Measurements from ENCODE around the gene NUDCD3.

- TF ChIP-seq, protein P1, sequence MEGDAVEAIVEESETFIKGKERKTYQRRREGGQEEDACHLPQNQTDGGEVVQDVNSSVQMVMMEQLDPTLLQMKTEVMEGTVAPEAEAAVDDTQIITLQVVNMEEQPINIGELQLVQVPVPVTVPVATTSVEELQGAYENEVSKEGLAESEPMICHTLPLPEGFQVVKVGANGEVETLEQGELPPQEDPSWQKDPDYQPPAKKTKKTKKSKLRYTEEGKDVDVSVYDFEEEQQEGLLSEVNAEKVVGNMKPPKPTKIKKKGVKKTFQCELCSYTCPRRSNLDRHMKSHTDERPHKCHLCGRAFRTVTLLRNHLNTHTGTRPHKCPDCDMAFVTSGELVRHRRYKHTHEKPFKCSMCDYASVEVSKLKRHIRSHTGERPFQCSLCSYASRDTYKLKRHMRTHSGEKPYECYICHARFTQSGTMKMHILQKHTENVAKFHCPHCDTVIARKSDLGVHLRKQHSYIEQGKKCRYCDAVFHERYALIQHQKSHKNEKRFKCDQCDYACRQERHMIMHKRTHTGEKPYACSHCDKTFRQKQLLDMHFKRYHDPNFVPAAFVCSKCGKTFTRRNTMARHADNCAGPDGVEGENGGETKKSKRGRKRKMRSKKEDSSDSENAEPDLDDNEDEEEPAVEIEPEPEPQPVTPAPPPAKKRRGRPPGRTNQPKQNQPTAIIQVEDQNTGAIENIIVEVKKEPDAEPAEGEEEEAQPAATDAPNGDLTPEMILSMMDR (IDR thresholded peaks at IDR 0.05): no peak
- TF ChIP-seq POLR2A (IDR thresholded peaks at IDR 0.05): no peak
Measured at GRCh38 chr7:44380189-44380830, 110.1 kb downstream of the NUDCD3 start.
